GM12875 (cell line): Measurements from ENCODE around the gene FAM222A.

Experiments used
- H3K4me3 ChIP-seq: one replicate; pipeline ENCODE4 v1.5.1; 2011; ENCODE audit warnings: low read depth, low read length, control low read depth
- TF ChIP-seq, protein P1 (sequence below): IDR thresholded peaks from 2 replicates; pipeline ENCODE4 v1.5.1; 2011; ENCODE audit warnings: low read depth, mild to moderate bottlenecking, control low read depth, inconsistent platforms, low read length, moderate library complexity, borderline replicate concordance; ENCODE audit not compliant: insufficient read depth

The FAM222A gene

DNA sequence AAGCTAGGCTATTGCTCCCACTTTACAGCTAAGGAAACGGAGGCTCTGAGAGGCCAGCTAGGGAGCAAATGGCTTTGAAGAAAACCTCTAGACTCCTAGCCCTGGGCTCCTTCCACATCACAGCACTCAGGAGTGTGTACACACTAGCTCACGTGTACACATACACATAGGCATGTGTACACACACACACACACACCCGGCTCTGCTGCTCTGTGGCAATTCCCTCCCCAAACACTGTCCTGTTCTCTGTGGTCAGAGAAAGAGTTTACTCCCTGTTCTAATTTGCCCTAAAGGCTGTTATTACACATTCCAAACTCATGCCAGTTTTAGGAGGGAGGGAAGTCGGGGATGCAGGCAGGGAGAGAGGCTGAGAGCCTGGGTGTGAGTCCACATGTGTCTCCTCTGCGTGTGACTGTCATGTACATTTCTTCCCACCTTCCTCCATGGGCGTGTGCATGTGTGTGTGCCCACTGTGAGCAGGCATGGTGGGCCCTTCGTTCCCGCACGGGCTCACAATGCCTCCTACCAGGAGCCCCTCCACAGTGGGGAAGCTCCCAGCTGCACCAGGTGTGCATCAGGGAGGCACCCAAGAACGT is 105.4 kb downstream of the FAM222A start:
- TF ChIP-seq, protein P1, sequence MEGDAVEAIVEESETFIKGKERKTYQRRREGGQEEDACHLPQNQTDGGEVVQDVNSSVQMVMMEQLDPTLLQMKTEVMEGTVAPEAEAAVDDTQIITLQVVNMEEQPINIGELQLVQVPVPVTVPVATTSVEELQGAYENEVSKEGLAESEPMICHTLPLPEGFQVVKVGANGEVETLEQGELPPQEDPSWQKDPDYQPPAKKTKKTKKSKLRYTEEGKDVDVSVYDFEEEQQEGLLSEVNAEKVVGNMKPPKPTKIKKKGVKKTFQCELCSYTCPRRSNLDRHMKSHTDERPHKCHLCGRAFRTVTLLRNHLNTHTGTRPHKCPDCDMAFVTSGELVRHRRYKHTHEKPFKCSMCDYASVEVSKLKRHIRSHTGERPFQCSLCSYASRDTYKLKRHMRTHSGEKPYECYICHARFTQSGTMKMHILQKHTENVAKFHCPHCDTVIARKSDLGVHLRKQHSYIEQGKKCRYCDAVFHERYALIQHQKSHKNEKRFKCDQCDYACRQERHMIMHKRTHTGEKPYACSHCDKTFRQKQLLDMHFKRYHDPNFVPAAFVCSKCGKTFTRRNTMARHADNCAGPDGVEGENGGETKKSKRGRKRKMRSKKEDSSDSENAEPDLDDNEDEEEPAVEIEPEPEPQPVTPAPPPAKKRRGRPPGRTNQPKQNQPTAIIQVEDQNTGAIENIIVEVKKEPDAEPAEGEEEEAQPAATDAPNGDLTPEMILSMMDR = no peak
- H3K4me3 ChIP-seq = no peak overlapping the region
